ENCODE results near the gene VSTM2B. TPM values are rescaled to one million over a fixed set of nuclear protein-coding genes. Genes with fewer than 3 reads are reported as not detected.

VSTM2B gene
- total RNA-seq, 2 experiments from 2014 or later: not detected

- Histone ChIP-seq H4K20me1 (ENCODE audit: insufficient read depth, low read length) (no peaks in the 10 kb centered on the region), H2AFZ (ENCODE audit: low read length) (no peak overlapping the region), H3K9me2 (ENCODE audit: insufficient read depth, low read length) (no peaks in the 10 kb centered on the region), H3K4me3 (ENCODE audit: low read depth, low read length, poor library complexity, severe bottlenecking) (no peak overlapping the region), H3K9me3 (ENCODE audit: low read length) (no peaks in the 10 kb centered on the region), H3K4me2 (ENCODE audit: low read length) (no peak overlapping the region), H3K36me3 (ENCODE audit: insufficient read depth, low read length) (no peaks in the 10 kb centered on the region), H3K4me1 (ENCODE audit: insufficient read depth, low read length, poor library complexity, severe bottlenecking) (no peaks in the 10 kb centered on the region), H3K27ac (ENCODE audit: low read depth, low read length, poor library complexity, severe bottlenecking) (no peak overlapping the region), H3K79me2 (ENCODE audit: insufficient read depth, low read depth, low read length) (no peaks in the 10 kb centered on the region)
- no peak for DNase-seq (ENCODE audit: low spot score)
- ChIA-PET CTCF (ENCODE audit: unreplicated experiment) (no interaction called here), POLR2A (no interaction called here)
- intact Hi-C loops (cut with micrococcal nuclease; ENCODE audit: unreplicated experiment): no loop called here
- TF ChIP-seq CTCF (conservative IDR thresholded peaks at IDR 0.05; ENCODE audit: low read length): no peak
- no peak for TF ChIP-seq EZH2phosphoT487 (IDR thresholded peaks at IDR 0.05; ENCODE audit: borderline replicate concordance, low read depth, low read length)
- BruUV-seq (replicated peaks): no TSS peak
Measured at GRCh38 chr19:29567366-29567915, 41.6 kb downstream of the VSTM2B start.

- Histone ChIP-seq H2AFZ (ENCODE audit: low read length) (no peak overlapping the region), H3K4me3 (ENCODE audit: low read depth, low read length, poor library complexity, severe bottlenecking) (no peak overlapping the region), H3K4me2 (ENCODE audit: low read length) (no peak overlapping the region), H3K4me1 (ENCODE audit: insufficient read depth, low read length, poor library complexity, severe bottlenecking) (no peaks in the 10 kb centered on the region), H3K36me3 (ENCODE audit: insufficient read depth, low read length) (no peaks in the 10 kb centered on the region), H3K79me2 (ENCODE audit: insufficient read depth, low read depth, low read length) (no peaks in the 10 kb centered on the region), H3K9me3 (ENCODE audit: low read length) (no peaks in the 10 kb centered on the region), H4K20me1 (ENCODE audit: insufficient read depth, low read length) (no peaks in the 10 kb centered on the region), H3K27ac (ENCODE audit: low read depth, low read length, poor library complexity, severe bottlenecking) (no peak overlapping the region), H3K9me2 (ENCODE audit: insufficient read depth, low read length) (no peaks in the 10 kb centered on the region)
- POLR2A ChIA-PET: interaction anchor here (1.0 kb wide), 1 partner anchor 9 kb away, joined by 3 read pairs; no protein-coding TSS in a partner anchor
- BruUV-seq (replicated peaks): no TSS peak
- no peak for DNase-seq (ENCODE audit: low spot score)
- no peak for TF ChIP-seq EZH2phosphoT487 (IDR thresholded peaks at IDR 0.05; ENCODE audit: borderline replicate concordance, low read depth, low read length)
- TF ChIP-seq CTCF (conservative IDR thresholded peaks at IDR 0.05; ENCODE audit: low read length): no peak
- CTCF ChIA-PET (ENCODE audit: unreplicated experiment): no interaction called here
- intact Hi-C loops (cut with micrococcal nuclease; ENCODE audit: unreplicated experiment): no loop called here
Measured at GRCh38 chr19:29568036-29569025, 42.5 kb downstream of the VSTM2B start.

All from OCI-LY7 (cell line).